Measurements from ENCODE around the gene KLK5.
"Not testable (repeated sequence)": the region's sequence is repeated elsewhere in the genome, so short reads cannot be mapped to it uniquely, and the experiment has no call there.

The KLK5 gene, protein sequence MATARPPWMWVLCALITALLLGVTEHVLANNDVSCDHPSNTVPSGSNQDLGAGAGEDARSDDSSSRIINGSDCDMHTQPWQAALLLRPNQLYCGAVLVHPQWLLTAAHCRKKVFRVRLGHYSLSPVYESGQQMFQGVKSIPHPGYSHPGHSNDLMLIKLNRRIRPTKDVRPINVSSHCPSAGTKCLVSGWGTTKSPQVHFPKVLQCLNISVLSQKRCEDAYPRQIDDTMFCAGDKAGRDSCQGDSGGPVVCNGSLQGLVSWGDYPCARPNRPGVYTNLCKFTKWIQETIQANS

DNA sequence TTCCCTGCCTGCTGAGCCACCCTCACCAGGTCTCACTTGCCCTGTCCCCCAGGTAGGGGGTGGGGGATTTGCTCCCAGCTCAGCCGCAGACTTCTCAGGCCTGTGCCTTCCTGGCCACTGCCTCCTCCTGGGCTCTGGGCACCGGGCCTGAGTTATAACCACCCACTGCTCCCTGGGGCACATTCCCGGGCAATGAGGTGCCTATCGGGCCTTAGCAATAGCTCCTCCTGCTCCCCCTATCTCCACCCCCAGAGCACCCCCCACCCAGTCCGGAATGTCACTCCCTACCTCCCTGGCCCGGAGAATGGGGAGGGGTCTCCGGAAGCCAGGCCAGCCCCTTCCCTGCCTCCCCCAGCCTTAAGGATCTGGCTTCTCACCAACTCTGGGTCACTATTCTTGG lies at the start of gene KLK5:
TSS of gene KLK5 (minus strand) at position 129 of the 400 bp plus-strand sequence. CDS start 381 bp downstream, outside the sequence.
- no peak for DNase-seq

DNA sequence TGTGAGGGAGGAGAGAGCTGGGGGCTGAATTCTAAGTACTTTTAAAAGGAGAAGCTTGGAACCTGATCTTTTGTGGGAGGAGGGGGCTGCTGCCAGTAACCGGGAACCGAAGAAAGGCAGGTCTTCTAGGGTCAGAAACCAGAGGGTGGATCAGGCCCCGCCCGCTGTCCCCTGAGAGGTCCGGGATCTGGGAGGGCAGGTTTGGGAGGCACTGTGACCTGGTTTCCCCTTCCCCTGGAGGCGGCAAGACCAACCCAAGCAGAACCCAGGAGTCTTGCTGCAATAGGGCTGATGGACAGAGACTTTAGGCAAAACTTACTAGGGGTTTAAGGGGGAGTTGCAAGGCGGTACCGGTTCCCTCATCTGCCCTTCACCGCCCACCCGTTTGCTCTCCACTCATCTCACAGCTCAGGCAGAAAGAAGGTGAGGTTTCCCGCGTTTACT lies 49.3 kb upstream of the KLK5 start:
- no peak for DNase-seq

DNA sequence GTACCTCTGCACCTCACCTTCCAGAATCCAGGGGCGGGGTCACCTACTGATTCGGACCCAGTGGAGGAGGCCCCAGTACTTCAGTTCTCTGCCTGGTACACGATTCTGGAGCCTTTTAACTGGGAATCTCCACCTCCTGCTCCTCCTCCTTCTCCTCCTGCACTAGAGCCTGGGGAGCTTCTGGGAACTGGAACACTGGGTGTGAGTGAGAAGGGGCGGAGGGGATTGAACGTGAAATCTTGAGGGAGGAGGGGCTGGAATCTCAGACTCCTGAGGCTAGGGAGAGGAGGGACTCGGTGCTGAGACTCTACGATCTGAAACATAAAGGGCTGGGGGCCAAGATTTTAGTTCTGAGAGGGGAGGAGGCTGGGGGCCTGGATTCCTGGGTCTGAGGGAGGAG lies 48.7 kb upstream of the KLK5 start, which contains the start of gene KLK8:
TSS of gene KLK8 (minus strand) at position 90 of the 400 bp plus-strand sequence. CDS start 437 bp downstream, outside the sequence.
- DNase-seq: no peak

DNA sequence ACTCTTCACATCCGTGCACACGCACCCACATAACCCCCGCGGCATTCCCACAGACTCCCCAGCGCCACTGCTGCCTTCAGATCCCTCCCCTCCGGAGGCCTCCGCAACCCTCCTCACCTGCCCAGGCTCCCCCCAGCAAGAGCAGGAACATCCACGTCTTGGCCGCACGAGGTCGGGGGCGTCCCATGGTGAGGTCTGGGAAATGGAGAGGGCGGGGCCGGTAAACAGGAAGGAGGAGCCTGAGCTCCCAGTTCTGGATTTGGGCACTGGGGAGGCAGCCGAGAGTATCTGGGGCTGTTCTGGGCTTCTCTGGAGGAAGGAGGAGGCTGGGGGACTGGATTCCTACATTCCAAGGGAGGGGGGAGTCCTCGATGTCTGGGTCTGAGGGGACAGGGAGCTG lies 48.1 kb upstream of the KLK5 start:
- no peak for DNase-seq

DNA sequence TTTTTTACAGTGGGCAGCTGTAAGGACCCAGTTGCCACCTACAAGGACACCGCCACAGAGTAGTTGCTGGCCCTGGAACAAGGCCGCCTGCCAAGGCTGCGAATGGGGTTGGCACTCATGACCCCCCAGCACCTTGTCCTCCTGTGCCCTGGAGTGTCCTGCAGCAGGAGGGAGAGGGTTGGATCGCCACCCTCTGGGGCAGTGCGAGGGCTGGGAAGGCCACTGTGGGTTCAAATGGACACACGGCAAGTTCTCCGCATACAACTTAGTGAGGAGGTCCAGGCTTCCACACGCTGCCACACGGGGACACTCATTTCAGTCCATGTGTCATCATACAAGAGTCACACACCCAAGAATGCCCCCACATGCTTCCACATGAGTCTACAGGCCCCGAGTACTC lies 47.6 kb upstream of the KLK5 start:
- DNase-seq: no peak

DNA sequence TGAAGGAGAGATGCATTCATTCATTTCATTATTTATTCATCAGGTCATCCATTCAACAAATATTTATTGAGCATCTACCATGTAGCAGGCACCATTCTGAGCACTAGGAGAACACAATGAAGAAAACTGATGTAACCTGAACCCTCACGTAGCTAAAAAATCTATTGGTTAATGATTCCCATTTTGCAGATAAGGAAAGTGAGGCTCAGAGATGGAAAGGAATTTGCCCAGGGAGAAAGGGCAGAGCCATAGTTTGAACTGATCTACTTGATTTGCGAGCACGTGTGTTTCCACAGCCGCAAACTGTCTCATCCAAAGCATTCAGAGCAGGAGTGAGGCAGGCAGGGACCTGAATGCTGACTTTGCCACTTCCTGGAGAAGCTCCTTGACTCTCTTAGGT lies 45.8 kb upstream of the KLK5 start:
- DNase-seq: no peak

DNA sequence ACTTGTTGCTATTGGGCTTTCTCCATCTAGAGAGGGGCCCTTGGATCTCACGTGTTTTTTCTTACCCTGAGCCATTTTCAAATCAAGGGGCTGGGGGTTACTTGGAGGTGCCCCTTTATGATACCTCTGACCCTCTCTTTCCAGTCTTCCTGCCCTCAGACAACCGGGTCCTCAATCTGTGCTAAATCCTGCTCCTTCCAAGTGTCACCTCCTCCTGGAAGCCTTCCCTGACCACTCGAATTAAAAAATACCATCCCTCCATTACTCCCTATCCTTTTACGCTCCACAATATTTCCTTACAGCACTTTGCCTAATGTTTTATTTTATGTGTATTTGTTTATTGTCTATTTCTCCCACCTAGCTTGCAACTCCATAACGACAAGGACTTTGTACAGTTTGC lies 45.2 kb upstream of the KLK5 start:
- no peak for DNase-seq

DNA sequence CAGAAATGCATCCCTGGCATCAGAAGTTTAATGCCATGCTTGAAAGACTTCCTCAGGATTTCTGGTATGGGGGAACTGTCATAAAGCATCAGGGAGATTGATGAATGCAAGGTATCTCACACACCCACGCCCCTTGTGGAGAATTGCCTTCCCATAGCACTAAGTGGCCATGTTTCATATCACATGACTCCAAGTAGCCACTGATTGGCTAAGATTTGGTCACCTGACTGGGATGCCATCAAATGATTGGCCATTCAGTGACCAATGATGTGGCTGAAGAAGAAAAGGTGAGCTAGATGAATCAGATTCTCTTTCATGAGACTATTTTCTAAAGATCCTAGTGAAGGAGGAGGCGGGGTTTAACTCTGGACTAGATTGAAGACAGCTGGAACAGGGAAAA lies 41.3 kb upstream of the KLK5 start:
- no peak for DNase-seq

DNA sequence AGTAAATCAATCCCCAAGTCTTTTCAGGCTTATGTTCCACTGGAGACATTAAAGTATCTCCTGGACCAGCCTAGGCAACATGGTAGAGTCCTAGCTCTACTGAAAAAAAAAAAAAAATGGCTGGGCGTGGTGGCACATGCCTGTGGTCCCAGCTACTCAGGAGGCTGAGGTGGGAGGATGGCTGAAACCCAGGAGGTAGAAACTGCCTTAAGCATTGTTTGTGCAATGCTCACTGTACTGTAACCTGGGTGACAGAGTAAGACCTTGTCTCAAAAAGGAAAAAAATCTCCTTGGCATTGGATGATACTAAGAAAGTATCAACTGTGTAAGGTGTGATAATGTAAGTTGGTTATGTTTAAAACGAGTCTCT lies 39.8 kb upstream of the KLK5 start:
- no peak for DNase-seq

DNA sequence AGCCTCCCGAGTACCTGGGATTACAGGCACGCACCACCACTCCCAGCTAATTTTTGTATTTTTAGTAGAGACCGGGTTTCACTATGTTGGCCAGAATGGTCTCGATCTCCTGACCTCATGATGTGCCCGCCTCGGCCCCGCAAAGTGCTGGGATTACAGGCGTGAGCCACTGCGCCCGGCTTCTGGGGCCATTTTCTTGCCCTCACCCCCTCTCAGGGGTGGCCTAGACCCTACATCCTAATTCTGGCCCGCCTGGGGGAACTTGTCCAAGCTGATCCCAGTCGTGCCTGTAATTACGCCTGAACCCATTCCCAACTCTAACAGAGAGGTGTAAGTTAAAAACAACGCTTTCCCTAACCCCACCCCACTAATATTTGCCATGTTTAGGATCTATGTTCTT lies 31.6 kb upstream of the KLK5 start:
- DNase-seq: not testable (repeated sequence)

DNA sequence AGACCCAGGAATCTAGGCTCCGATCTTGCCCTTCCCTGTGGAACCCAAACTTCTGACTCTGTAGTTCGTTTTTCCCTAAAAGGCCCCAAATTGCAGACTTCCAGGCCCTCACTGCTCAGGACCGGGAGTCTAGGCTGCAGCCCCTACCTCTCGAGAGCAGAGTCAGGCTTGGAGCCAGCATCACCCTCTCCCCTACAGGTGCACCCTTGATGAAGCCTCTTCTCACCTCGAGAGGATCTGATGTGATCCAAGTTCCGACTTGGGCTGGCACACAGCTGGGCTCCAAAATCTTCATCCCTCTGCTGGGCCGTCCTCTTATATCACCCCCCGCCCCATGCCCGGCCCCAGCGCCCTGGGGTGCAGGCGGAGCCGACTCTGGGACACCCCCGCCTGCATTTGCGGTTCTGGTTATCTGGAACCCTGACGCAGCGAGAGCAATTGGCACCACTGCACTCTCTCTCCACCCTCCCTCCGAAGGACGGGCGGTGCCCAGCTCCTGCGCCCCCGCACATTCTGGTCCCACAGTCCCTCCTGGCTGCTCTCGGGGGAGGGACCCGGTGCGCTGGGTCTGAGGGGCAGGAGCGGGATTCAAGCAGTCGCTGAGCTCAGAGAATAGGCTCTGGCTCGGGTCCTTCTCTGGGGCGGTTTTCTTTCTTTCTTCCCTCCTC lies 30.9 kb upstream of the KLK5 start, which contains the start of gene KLK7:
TSS of gene KLK7 (minus strand) at position 293 of the 668 bp plus-strand sequence. CDS start 1,518 bp downstream, outside the sequence.
- DNase-seq: no peak

DNA sequence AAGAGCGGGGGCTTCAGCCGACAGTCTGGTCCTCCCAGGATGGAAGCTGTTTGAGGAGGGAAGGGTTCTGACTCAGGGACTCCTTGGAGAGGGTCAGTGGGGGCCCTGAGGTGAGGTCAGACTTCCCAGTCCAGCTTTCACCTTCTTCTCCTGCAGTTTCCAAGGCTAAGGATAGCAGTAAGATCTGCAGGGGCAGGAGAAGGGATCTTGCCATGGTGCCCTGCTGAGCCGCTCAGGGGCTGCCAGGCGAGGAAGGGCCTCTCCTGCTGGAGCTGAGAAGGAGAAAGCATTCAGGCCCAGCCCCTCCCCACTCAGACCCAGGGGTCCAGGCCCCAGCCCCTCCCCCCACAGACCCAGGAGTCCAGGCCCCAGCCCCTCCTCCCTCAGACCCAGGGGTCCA lies 29.3 kb upstream of the KLK5 start:
- no peak for DNase-seq

DNA sequence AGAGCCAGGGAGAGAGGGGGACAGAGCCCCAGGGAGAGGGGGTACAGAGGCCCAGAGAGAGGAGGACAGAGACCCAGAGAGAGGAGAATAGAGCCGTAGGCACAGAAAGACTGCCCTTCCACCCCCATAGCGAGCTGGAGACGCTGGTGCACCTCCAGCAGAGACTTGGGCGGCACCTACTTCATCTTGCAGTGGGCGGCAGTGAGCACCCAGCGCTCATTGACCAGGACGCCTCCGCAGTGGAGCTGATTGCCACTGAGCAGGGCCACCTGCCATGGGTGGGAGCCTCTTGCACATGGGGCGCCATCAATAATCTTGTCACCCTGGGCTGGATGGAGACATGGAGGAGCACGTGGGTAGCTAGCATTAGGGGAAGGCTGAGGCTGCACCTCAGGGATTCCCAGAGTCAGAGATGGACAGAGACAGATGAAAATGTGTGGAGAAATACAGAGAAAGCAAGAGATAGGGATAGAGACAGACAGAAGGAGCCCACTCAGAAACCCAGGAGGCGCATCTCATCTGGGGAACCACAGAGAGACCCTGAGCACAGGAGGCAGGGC lies 28.8 kb upstream of the KLK5 start:
- DNase-seq: no peak

DNA sequence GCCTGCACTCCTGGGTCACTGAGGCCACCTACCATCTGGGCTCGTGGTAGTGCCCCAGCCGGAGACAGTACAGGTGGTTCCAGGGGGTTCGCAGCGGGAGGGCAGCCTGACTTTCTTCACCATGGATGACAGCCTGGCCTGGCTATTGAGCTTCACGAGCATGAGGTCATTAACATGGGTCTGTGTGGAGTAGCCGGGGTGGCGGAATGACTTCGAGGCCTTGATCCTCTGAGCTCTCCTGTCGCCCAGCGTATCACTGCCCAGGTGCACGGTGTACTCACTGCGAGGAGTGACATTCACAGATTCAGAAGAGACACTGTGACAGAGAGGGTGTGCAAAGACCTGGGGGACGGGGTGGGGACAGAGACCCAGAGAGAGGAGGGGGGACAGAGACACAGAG lies 27.4 kb upstream of the KLK5 start:
- no peak for DNase-seq

DNA sequence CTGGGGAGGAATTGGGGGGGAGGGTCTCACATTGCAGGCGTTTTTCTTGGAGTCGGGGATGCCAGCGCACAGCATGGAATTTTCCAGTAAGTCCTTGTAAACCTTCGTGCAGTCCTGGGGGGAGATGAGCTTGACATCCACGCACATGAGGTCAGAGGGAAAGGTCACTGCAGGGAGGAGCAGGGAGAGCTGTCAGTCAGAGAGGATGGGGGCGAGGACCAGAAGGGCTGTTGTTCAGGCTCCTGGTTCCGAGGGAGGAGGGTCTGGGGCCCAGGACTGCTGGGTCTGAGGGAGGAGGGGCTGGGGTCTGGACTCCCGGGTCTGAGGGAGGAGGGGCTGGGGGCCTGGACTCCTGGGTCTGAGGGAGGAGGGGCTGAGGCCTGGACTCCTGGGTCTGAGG lies 26.9 kb upstream of the KLK5 start:
- DNase-seq: no peak

DNA sequence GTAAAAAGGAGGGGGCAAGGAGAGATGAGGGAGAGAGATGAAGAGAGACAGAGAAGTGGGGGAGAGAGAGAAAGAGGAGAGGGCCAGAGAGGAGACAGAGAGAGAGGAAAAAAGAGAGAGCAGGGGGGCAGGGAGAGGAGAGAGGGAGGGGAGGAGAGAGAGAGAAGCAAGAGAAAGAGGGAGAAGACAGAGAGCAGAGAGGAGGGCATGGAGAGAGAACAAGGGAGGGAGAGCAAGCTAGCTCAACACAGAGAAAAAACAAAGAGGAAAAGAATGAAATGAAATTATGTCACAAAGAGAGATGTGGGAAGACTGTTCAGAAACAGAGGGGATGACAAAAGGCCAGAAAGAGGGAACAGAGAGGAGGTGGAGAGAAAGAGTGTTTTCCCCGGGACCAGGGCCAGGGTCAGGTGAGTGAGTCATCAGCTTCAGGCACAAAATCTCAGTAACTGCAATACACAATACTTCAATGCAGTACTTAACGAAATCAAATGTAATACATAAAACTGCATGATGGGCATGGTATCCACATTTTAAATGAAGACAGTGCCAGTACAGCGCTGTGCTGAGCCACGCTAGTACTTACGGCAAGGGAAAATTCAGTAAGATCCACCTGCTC lies 26.0 kb upstream of the KLK5 start:
- DNase-seq: no peak

DNA sequence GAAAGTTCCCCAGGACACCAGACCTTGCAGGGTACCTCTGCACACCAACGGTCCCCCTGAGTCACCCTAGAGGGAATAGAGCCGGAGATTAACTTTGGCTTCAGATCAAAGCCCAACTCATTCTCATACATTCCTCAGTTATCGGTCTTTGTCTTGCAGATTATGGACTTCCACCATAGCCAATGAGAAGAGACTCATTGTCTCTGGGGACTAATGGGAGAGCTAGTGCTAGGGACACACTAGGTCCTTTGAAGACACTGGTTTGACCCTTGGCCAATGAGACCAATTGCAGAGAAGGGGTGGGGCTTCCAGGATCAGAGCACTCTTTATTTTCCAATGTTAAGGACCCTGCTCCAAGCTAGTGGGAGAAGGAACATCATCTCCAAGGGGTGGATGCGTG lies 24.8 kb upstream of the KLK5 start:
- no peak for DNase-seq

DNA sequence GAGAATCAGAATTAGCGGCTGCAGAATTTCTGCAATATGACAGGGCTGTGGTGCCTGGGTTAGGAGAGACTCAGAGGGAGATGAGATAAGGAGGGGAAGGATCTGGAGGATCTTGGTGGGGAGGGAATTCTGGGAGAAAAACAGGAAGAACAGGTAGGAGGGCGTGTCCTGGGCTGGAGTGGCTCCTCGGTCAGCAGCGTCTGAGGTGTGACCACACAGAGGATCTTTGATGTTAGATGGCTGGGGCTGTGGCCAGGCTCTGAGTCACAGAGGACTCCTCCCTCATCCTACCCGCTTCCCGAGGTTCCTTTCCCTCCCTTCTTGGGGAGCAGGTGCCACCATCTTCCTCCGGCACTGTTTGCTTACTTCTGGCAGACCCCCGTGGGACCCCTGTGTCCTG lies 22.9 kb upstream of the KLK5 start:
- no peak for DNase-seq

DNA sequence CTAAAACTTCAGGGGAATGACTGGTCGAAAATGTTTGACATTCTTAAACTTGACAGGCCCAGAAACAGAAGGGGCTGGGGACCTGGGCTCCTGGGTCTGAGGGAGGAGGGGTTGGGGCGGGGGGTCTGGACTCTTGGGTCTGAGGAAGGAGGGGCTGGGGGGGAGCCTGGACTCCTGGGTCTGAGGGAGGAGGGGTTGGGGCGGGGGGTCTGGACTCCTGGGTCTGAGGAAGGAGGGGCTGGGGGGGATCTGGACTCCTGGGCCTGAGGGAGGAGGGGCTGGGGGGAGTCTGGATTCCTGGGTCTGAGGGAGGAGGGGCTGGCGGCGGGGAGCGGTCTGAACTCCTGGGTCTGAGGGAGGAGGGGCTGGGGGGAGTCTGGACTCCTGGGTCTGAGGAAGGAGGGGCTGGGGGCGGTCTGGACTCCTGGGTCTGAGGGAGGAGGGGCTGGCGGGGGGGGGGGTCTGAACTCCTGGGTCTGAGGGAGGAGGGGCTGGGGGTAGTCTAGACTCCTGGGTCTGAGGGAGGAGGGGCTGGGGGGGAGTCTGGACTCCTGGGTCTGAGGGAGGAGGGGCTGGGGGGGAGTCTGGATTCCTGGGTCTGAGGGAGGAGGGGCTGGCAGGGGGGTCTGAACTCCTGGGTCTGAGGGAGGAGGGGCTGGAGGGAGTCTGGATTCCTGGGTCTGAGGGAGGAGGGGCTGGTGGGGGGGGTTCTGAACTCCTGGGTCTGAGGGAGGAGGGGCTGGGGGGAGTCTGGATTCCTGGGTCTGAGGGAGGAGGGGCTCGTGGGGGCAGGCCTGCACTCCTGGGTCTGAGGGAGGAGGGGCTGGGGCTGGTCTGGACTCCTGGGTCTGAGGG lies 22.1 kb upstream of the KLK5 start:
- no peak for DNase-seq

DNA sequence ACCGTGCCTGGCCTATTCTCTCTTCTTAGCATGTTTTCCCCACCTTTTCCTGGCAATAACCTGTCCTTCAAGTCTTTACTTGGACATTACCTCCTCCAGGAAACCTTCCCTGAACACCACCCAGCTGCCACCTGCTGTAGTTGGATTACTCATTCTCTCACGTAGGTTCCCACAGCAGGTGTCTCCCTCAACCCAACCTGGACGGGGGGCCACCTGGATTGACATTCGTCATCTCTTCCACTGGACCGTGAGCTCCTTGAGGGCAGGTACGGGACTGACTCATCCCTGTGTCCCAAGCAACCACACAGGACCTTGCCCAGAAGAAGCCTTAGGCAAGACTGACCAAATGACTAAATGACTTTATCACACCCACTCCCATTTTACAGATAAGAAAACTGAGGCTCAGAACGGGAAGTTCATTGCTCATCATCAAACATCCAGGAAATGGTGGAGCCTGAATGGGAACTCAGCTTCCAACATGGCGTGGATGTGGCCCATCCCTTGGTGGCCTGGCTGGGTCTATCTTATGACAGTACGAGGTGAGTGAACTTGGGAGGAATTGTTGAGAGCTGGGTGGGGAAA lies 20.0 kb upstream of the KLK5 start:
- no peak for DNase-seq

DNA sequence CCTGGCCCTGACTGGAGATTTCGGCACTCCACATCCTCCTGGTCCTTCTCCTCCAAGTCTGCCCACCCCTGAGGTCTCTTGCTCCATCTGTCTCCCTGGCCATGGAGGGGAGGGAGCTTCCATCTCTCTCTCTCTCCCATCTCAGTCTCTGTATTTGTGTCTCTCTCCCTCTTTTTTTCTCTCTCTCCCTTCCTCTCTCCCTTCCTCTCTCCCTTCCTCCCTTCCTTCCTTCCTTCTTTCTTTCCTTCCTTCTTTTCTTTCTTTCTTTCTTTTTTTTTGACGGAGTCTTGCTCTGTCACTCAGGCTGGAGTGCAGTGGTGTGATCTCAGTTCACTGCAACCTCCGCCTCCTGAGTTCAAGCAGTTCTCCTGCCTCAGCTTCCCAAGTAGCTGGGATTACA lies 17.0 kb upstream of the KLK5 start:
- DNase-seq: not testable (repeated sequence)

DNA sequence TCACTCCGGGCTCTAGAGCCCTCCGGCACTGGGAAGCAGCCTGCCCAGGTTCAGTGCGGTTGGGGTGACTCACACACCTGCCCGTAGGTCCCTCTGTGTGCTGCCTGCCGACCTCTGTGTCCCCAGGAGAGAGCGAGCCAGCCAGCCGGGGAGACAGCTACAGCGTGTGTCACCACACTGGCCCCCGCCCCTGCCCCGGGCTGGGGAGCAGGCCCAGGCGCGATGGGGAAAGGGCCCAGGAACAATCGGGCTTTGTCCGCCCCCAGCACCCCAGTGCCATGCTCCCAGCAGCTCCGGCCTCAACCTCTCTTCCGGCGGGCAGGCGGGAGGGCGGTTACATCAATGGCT lies 16.5 kb upstream of the KLK5 start, which contains the start of gene KLK6:
TSS of gene KLK6 (minus strand) at position 179 of the 348 bp plus-strand sequence. CDS start 1,487 bp downstream, outside the sequence.
- no peak for DNase-seq
